ENCODE measurements around the gene CASQ2. TPM values are rescaled to one million over a fixed set of nuclear protein-coding genes. Genes with fewer than 3 reads are reported as not detected.

CASQ2 gene
- total and polyA plus RNA-seq, 2 donors (not counting 3 experiments of a cell fraction or from before 2014, with no cell fraction given), result not detected

DNA sequence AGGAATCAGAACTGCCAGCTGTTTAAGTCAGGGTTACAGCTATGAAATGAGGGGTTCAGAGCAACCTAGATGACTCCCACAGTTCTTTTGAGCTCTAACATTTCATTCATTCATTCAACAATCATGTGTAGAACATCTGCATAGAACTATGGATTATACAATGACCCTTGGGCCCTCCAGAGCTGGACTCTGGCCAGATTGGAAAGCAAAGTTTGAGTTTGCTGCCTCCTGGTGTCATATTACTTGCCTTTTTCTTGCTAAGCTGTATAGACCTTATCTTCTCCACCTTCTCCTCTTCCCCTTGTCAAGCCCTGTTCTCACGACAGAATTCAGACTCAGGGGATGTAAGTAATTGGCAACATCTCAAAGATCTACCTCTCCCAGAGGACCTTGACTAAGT lies 4.0 kb downstream of the CASQ2 start:
- Histone ChIP-seq H3K79me2 (ENCODE audit: control insufficient read depth, insufficient read depth, low read length) (no peaks in the 10 kb centered on the region), H3K4me1 (ENCODE audit: control insufficient read depth, extremely low read depth, insufficient read depth, low read length) (no peaks in the 10 kb centered on the region), H3K4me2 (ENCODE audit: insufficient read depth, low read length) (no peak overlapping the region), H3K36me3 (ENCODE audit: control insufficient read depth in 2 of 2, extremely low read depth in 1 of 2, insufficient read depth in 2 of 2, low read length in 2 of 2) (no peaks in the 10 kb centered on the region), H2AFZ (ENCODE audit: low read depth, low read length) (no peak overlapping the region), H3K4me3 (replicated peaks in 1 of 3; ENCODE audit: insufficient read depth in 1 of 3, low read depth in 1 of 3, low read length in 3 of 3) (no peak overlapping the region), H3K9me1 (replicated peaks; ENCODE audit: control insufficient read depth, extremely low read depth, insufficient read depth, low read length) (no peaks in the 10 kb centered on the region), H3K9me3 (replicated peaks; ENCODE audit: control insufficient read depth, insufficient read depth, low read length) (no peaks in the 10 kb centered on the region), H4K20me1 (replicated peaks; ENCODE audit: control insufficient read depth, extremely low read depth, insufficient read depth, low read length) (no peaks in the 10 kb centered on the region), H3K27ac (ENCODE audit: insufficient read depth, low read depth, low read length) (no peak overlapping the region), H3K27me3 (ENCODE audit: control insufficient read depth in 2 of 2, insufficient read depth in 2 of 2, low read length in 2 of 2) (peaks cover 0 to 3% of the 10 kb centered on the region in 2 experiments), H3K9ac (replicated peaks; ENCODE audit: extremely low read depth, insufficient read depth, low read length) (no peak overlapping the region)
- peak; percentile 20 for DNase-seq (ENCODE audit: low read depth, low spot score)
- peak; percentile 38 for FAIRE-seq
- intact Hi-C loops (cut with micrococcal nuclease) (loop anchor here (1.0 to 10.0 kb wide), 4 partner anchors 47 to 626 kb away; no protein-coding TSS in a partner anchor), dilution Hi-C loops (cut with MboI; ENCODE audit: extremely low pct_ligation_motif_present, low sequenced_read_pairs) (no loop called here)
- ChIA-PET POLR2A (no interaction called here), CTCF (interaction anchor here (0.5 to 5.4 kb wide), 20 partner anchors 9 to 643 kb away, joined by 3 to 125 read pairs (median 4); partner anchors contain the start of gene VANGL1)
- TF ChIP-seq, protein P1, sequence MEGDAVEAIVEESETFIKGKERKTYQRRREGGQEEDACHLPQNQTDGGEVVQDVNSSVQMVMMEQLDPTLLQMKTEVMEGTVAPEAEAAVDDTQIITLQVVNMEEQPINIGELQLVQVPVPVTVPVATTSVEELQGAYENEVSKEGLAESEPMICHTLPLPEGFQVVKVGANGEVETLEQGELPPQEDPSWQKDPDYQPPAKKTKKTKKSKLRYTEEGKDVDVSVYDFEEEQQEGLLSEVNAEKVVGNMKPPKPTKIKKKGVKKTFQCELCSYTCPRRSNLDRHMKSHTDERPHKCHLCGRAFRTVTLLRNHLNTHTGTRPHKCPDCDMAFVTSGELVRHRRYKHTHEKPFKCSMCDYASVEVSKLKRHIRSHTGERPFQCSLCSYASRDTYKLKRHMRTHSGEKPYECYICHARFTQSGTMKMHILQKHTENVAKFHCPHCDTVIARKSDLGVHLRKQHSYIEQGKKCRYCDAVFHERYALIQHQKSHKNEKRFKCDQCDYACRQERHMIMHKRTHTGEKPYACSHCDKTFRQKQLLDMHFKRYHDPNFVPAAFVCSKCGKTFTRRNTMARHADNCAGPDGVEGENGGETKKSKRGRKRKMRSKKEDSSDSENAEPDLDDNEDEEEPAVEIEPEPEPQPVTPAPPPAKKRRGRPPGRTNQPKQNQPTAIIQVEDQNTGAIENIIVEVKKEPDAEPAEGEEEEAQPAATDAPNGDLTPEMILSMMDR (IDR thresholded peaks at IDR 0.05; ENCODE audit: extremely low read depth in 1 of 2, insufficient read depth in 1 of 2, low read depth in 1 of 2, low read length in 2 of 2), result peak in 1 of 2 donors; percentile 28
- no peak for TF ChIP-seq FOS (IDR thresholded peaks at IDR 0.05; ENCODE audit: borderline replicate concordance, insufficient read depth, low read length)
- no TSS peak for BruUV-seq (replicated peaks)

GRCh38 chr1:115762779-115763178 lies 5.7 kb downstream of the CASQ2 start:
- TF ChIP-seq EZH2 (IDR thresholded peaks at IDR 0.05; ENCODE audit: borderline replicate concordance, low read depth, low read length, severe bottlenecking) (no peak), JUN (IDR thresholded peaks at IDR 0.05; ENCODE audit: borderline replicate concordance, insufficient read depth, insufficient read length, low read depth) (no peak)
- intact Hi-C loops (cut with micrococcal nuclease) (loop anchor here (10.0 kb wide), 1 partner anchor 218 kb away; no protein-coding TSS in a partner anchor), dilution Hi-C loops (cut with MboI; ENCODE audit: extremely low pct_ligation_motif_present, low sequenced_read_pairs) (no loop called here)
- Histone ChIP-seq H3K27me3 (ENCODE audit: control insufficient read depth in 2 of 2, insufficient read depth in 2 of 2, low read length in 2 of 2) (no peaks in the 10 kb centered on the region), H3K27ac (ENCODE audit: insufficient read depth, low read depth, low read length) (no peak overlapping the region), H3K4me2 (ENCODE audit: insufficient read depth, low read length) (no peak overlapping the region), H3K79me2 (ENCODE audit: control insufficient read depth, insufficient read depth, low read length) (no peaks in the 10 kb centered on the region), H3K9me3 (replicated peaks; ENCODE audit: control insufficient read depth, insufficient read depth, low read length) (no peaks in the 10 kb centered on the region), H3K4me3 (replicated peaks in 1 of 3; ENCODE audit: insufficient read depth in 1 of 3, low read depth in 1 of 3, low read length in 3 of 3) (no peak overlapping the region), H3K9me1 (replicated peaks; ENCODE audit: control insufficient read depth, extremely low read depth, insufficient read depth, low read length) (no peaks in the 10 kb centered on the region), H4K20me1 (replicated peaks; ENCODE audit: control insufficient read depth, extremely low read depth, insufficient read depth, low read length) (no peaks in the 10 kb centered on the region), H3K9ac (replicated peaks; ENCODE audit: extremely low read depth, insufficient read depth, low read length) (no peak overlapping the region), H3K36me3 (ENCODE audit: control insufficient read depth in 2 of 2, extremely low read depth in 1 of 2, insufficient read depth in 2 of 2, low read length in 2 of 2) (no peaks in the 10 kb centered on the region), H2AFZ (ENCODE audit: low read depth, low read length) (no peak overlapping the region), H3K4me1 (ENCODE audit: control insufficient read depth, extremely low read depth, insufficient read depth, low read length) (no peaks in the 10 kb centered on the region)
- FAIRE-seq, result no peak
- no TSS peak for BruUV-seq (replicated peaks)
- ChIA-PET CTCF (interaction anchor here (1.1 to 5.4 kb wide), 4 partner anchors 9 to 155 kb away, joined by 3 to 125 read pairs (median 18); no protein-coding TSS in a partner anchor), POLR2A (no interaction called here)
- no peak for DNase-seq (ENCODE audit: low read depth, low spot score)

All from endothelial cell of umbilical vein (primary cell).